Measurements from ENCODE around the gene TNFAIP3.

TNFAIP3 gene

GRCh38 chr6:137870744-137871247, 3.7 kb downstream of the TNFAIP3 start:
- H3K4me3 ChIP-seq (ENCODE audit: low read depth in 1 of 2, low read length in 2 of 2), result peak overlapping the region; percentile 62 to 96
- H3K27ac ChIP-seq (ENCODE audit: low read depth, low read length), result no peak overlapping the region
- H3K27me3 ChIP-seq (ENCODE audit: control insufficient read depth in 1 of 2, insufficient read depth in 2 of 2, low read length in 2 of 2), result no peaks in the 10 kb centered on the region
- peaks cover 53 to 57% of the 10 kb centered on the region in 2 donors for H3K4me1 ChIP-seq (ENCODE audit: control insufficient read depth in 1 of 2, insufficient read depth in 2 of 2, low read length in 2 of 2)
- peaks cover 16 to 19% of the 10 kb centered on the region in 2 donors for H3K36me3 ChIP-seq (ENCODE audit: control insufficient read depth in 1 of 2, insufficient read depth in 2 of 2, low read length in 2 of 2)
- no peaks in the 10 kb centered on the region for H3K9me3 ChIP-seq (ENCODE audit: control insufficient read depth in 1 of 2, low read length in 2 of 2)
- peak overlapping the region; percentile 50 to 54 for H3K9ac ChIP-seq (ENCODE audit: low read depth in 1 of 2, low read length in 2 of 2)

- Histone ChIP-seq H3K9ac (ENCODE audit: low read depth in 1 of 2, low read length in 2 of 2) (peak overlapping the region in 1 of 2 donors; percentile 54), H3K4me3 (ENCODE audit: low read depth in 1 of 2, low read length in 2 of 2) (peak overlapping the region; percentile 62 to 96), H3K36me3 (ENCODE audit: control insufficient read depth in 1 of 2, insufficient read depth in 2 of 2, low read length in 2 of 2) (peaks cover 19 to 24% of the 10 kb centered on the region in 2 donors)
These were observed 4.2 kb downstream of the TNFAIP3 start for GRCh38 chr6:137871291-137871690.

GRCh38 chr6:137871831-137872454, 4.9 kb downstream of the TNFAIP3 start:
- no peaks in the 10 kb centered on the region for H3K9me3 ChIP-seq (ENCODE audit: control insufficient read depth in 1 of 2, low read length in 2 of 2)
- H3K9ac ChIP-seq (ENCODE audit: low read depth in 1 of 2, low read length in 2 of 2), result no peak overlapping the region
- no peaks in the 10 kb centered on the region for H3K27me3 ChIP-seq (ENCODE audit: control insufficient read depth in 1 of 2, insufficient read depth in 2 of 2, low read length in 2 of 2)
- no peak overlapping the region for H3K4me3 ChIP-seq (ENCODE audit: low read depth in 1 of 2, low read length in 2 of 2)
- no peak overlapping the region for H3K27ac ChIP-seq (ENCODE audit: low read depth, low read length)
- peaks cover 25 to 30% of the 10 kb centered on the region in 2 donors for H3K36me3 ChIP-seq (ENCODE audit: control insufficient read depth in 1 of 2, insufficient read depth in 2 of 2, low read length in 2 of 2)
- peaks cover 49 to 53% of the 10 kb centered on the region in 2 donors for H3K4me1 ChIP-seq (ENCODE audit: control insufficient read depth in 1 of 2, insufficient read depth in 2 of 2, low read length in 2 of 2)

More at GRCh38 chr6:137871291-137871690, 4.2 kb downstream of the TNFAIP3 start:
- H3K27me3 ChIP-seq (ENCODE audit: control insufficient read depth in 1 of 2, insufficient read depth in 2 of 2, low read length in 2 of 2), result no peaks in the 10 kb centered on the region
- H3K27ac ChIP-seq (ENCODE audit: low read depth, low read length), result no peak overlapping the region
- H3K9me3 ChIP-seq (ENCODE audit: control insufficient read depth in 1 of 2, low read length in 2 of 2), result no peaks in the 10 kb centered on the region
- peaks cover 53% of the 10 kb centered on the region in 2 donors for H3K4me1 ChIP-seq (ENCODE audit: control insufficient read depth in 1 of 2, insufficient read depth in 2 of 2, low read length in 2 of 2)

GRCh38 chr6:137872581-137873115, 5.6 kb downstream of the TNFAIP3 start:
- peaks cover 32 to 37% of the 10 kb centered on the region in 2 donors for H3K36me3 ChIP-seq (ENCODE audit: control insufficient read depth in 1 of 2, insufficient read depth in 2 of 2, low read length in 2 of 2)
- no peaks in the 10 kb centered on the region for H3K9me3 ChIP-seq (ENCODE audit: control insufficient read depth in 1 of 2, low read length in 2 of 2)
- H3K9ac ChIP-seq (ENCODE audit: low read depth in 1 of 2, low read length in 2 of 2), result no peak overlapping the region
- peaks cover 49 to 53% of the 10 kb centered on the region in 2 donors for H3K4me1 ChIP-seq (ENCODE audit: control insufficient read depth in 1 of 2, insufficient read depth in 2 of 2, low read length in 2 of 2)
- no peaks in the 10 kb centered on the region for H3K27me3 ChIP-seq (ENCODE audit: control insufficient read depth in 1 of 2, insufficient read depth in 2 of 2, low read length in 2 of 2)
- no peak overlapping the region for H3K27ac ChIP-seq (ENCODE audit: low read depth, low read length)
- peak overlapping the region in 1 of 2 donors; percentile 38 for H3K4me3 ChIP-seq (ENCODE audit: low read depth in 1 of 2, low read length in 2 of 2)

GRCh38 chr6:137873273-137873762, 6.3 kb downstream of the TNFAIP3 start:
- Histone ChIP-seq H3K9me3 (ENCODE audit: control insufficient read depth in 1 of 2, low read length in 2 of 2) (no peaks in the 10 kb centered on the region), H3K36me3 (ENCODE audit: control insufficient read depth in 1 of 2, insufficient read depth in 2 of 2, low read length in 2 of 2) (peaks cover 39 to 44% of the 10 kb centered on the region in 2 donors), H3K27ac (ENCODE audit: low read depth, low read length) (peak overlapping the region; percentile 35), H3K9ac (ENCODE audit: low read depth in 1 of 2, low read length in 2 of 2) (peak overlapping the region in 1 of 2 donors; percentile 9), H3K27me3 (ENCODE audit: control insufficient read depth in 1 of 2, insufficient read depth in 2 of 2, low read length in 2 of 2) (no peaks in the 10 kb centered on the region), H3K4me3 (ENCODE audit: low read depth in 1 of 2, low read length in 2 of 2) (peak overlapping the region; percentile 38 to 44), H3K4me1 (ENCODE audit: control insufficient read depth in 1 of 2, insufficient read depth in 2 of 2, low read length in 2 of 2) (peaks cover 49 to 53% of the 10 kb centered on the region in 2 donors)

- H3K4me3 ChIP-seq (ENCODE audit: low read depth in 1 of 2, low read length in 2 of 2), result no peak overlapping the region
- peaks cover 42 to 44% of the 10 kb centered on the region in 2 donors for H3K4me1 ChIP-seq (ENCODE audit: control insufficient read depth in 1 of 2, insufficient read depth in 2 of 2, low read length in 2 of 2)
- H3K27me3 ChIP-seq (ENCODE audit: control insufficient read depth in 1 of 2, insufficient read depth in 2 of 2, low read length in 2 of 2), result no peaks in the 10 kb centered on the region
- H3K27ac ChIP-seq (ENCODE audit: low read depth, low read length), result no peak overlapping the region
- no peaks in the 10 kb centered on the region for H3K9me3 ChIP-seq (ENCODE audit: control insufficient read depth in 1 of 2, low read length in 2 of 2)
- no peak overlapping the region for H3K9ac ChIP-seq (ENCODE audit: low read depth in 1 of 2, low read length in 2 of 2)
- H3K36me3 ChIP-seq (ENCODE audit: control insufficient read depth in 1 of 2, insufficient read depth in 2 of 2, low read length in 2 of 2), result peaks cover 50 to 55% of the 10 kb centered on the region in 2 donors
These were observed 7.4 kb downstream of the TNFAIP3 start for GRCh38 chr6:137874204-137875057.

- Histone ChIP-seq H3K27ac (ENCODE audit: low read depth, low read length) (no peak overlapping the region), H3K9me3 (ENCODE audit: control insufficient read depth in 1 of 2, low read length in 2 of 2) (no peaks in the 10 kb centered on the region), H3K9ac (ENCODE audit: low read depth in 1 of 2, low read length in 2 of 2) (no peak overlapping the region), H3K4me3 (ENCODE audit: low read depth in 1 of 2, low read length in 2 of 2) (no peak overlapping the region), H3K4me1 (ENCODE audit: control insufficient read depth in 1 of 2, insufficient read depth in 2 of 2, low read length in 2 of 2) (peaks cover 37 to 38% of the 10 kb centered on the region in 2 donors), H3K27me3 (ENCODE audit: control insufficient read depth in 1 of 2, insufficient read depth in 2 of 2, low read length in 2 of 2) (no peaks in the 10 kb centered on the region), H3K36me3 (ENCODE audit: control insufficient read depth in 1 of 2, insufficient read depth in 2 of 2, low read length in 2 of 2) (peaks cover 56 to 62% of the 10 kb centered on the region in 2 donors)
These were observed 8.0 kb downstream of the TNFAIP3 start for GRCh38 chr6:137875058-137875520.

- peaks cover 33 to 36% of the 10 kb centered on the region in 2 donors for H3K4me1 ChIP-seq (ENCODE audit: control insufficient read depth in 1 of 2, insufficient read depth in 2 of 2, low read length in 2 of 2)
These were observed 8.5 kb downstream of the TNFAIP3 start for GRCh38 chr6:137875606-137876005.

GRCh38 chr6:137876547-137876946, 9.5 kb downstream of the TNFAIP3 start:
- no peak overlapping the region for H3K27ac ChIP-seq (ENCODE audit: low read depth, low read length)
- H3K27me3 ChIP-seq (ENCODE audit: control insufficient read depth in 1 of 2, insufficient read depth in 2 of 2, low read length in 2 of 2), result no peaks in the 10 kb centered on the region
- H3K4me1 ChIP-seq (ENCODE audit: control insufficient read depth in 1 of 2, insufficient read depth in 2 of 2, low read length in 2 of 2), result peaks cover 30% of the 10 kb centered on the region in 2 donors
- no peak overlapping the region for H3K9ac ChIP-seq (ENCODE audit: low read depth in 1 of 2, low read length in 2 of 2)
- no peak overlapping the region for H3K4me3 ChIP-seq (ENCODE audit: low read depth in 1 of 2, low read length in 2 of 2)
- peaks cover 71 to 76% of the 10 kb centered on the region in 2 donors for H3K36me3 ChIP-seq (ENCODE audit: control insufficient read depth in 1 of 2, insufficient read depth in 2 of 2, low read length in 2 of 2)
- no peaks in the 10 kb centered on the region for H3K9me3 ChIP-seq (ENCODE audit: control insufficient read depth in 1 of 2, low read length in 2 of 2)

More at GRCh38 chr6:137875606-137876005, 8.5 kb downstream of the TNFAIP3 start:
- H3K4me3 ChIP-seq (ENCODE audit: low read depth in 1 of 2, low read length in 2 of 2), result no peak overlapping the region
- H3K9me3 ChIP-seq (ENCODE audit: control insufficient read depth in 1 of 2, low read length in 2 of 2), result no peaks in the 10 kb centered on the region
- no peak overlapping the region for H3K27ac ChIP-seq (ENCODE audit: low read depth, low read length)
- no peaks in the 10 kb centered on the region for H3K27me3 ChIP-seq (ENCODE audit: control insufficient read depth in 1 of 2, insufficient read depth in 2 of 2, low read length in 2 of 2)
- H3K9ac ChIP-seq (ENCODE audit: low read depth in 1 of 2, low read length in 2 of 2), result no peak overlapping the region
- H3K36me3 ChIP-seq (ENCODE audit: control insufficient read depth in 1 of 2, insufficient read depth in 2 of 2, low read length in 2 of 2), result peaks cover 62 to 67% of the 10 kb centered on the region in 2 donors
